Inferior parietal cortex (tissue), 1 donor: ENCODE data around the gene VWA1.

Experiments used
- DNase-seq: peaks from one replicate; pipeline ENCODE4 v3.0.0-alpha.2; 2016; ENCODE audit errors: extremely low spot score

Gene VWA1, protein sequence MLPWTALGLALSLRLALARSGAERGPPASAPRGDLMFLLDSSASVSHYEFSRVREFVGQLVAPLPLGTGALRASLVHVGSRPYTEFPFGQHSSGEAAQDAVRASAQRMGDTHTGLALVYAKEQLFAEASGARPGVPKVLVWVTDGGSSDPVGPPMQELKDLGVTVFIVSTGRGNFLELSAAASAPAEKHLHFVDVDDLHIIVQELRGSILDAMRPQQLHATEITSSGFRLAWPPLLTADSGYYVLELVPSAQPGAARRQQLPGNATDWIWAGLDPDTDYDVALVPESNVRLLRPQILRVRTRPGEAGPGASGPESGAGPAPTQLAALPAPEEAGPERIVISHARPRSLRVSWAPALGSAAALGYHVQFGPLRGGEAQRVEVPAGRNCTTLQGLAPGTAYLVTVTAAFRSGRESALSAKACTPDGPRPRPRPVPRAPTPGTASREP

DNA sequence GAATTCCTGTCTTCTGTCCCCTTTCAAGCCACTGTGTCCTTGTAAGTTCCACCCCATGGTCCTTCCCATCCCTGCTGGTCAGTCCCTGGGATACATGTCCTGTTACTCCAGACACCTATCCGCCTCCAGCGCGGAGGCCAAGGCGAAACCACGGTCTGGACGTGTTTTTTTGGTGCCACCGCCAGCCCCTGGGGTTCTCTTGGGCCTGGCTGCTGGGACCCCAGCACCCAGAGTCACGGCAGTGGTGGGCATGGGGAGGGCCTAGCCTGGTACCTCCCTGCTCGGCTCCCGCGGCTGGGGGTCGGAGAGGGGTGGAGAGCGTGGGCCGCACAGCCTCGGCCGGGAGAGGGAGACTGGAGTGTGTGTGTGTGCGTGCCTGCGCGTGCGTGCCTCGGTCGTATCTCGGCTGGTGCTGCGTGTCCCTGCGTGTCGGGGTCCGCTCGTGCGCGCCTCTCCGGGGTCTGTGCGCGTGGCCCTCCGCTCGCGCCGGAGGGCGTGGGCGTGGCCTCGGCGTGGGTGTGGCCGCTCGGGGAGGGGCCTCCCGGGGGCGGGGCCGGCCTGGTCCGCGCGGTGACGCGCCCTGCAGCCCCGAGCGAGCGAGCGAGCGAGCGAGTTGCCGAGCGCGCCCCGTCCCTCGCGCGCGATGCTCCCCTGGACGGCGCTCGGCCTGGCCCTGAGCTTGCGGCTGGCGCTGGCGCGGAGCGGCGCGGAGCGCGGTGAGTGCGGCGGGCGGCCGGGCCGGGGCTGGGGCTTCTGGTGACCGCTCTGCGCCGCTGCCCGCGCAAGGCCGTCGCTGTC lies at the start of gene VWA1:
VWA1 (plus strand) TSS at position 585 of the 798 bp plus-strand sequence; CDS start at position 644, 59 bp downstream.
- peak; percentile 65 for DNase-seq

DNA sequence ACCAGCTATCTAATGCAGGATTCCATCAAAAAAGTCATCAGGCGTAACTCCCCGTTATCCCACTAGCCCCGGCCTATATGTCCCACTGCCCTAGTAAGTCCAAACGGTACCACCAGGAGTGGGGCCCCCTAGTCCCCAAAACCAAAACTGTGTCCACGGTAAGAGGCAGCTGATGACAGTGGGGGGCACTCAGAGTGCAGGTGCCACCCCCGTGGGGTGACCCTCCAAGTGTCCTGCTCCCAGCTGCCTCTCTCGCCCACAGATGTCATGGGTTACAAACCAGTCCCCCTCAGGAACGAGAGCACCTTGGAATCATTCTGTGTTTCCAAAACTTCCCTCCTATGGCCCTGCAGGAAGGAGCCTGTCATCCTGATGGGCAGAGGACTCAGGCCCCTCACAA lies 49.6 kb upstream of the VWA1 start:
- no peak for DNase-seq

DNA sequence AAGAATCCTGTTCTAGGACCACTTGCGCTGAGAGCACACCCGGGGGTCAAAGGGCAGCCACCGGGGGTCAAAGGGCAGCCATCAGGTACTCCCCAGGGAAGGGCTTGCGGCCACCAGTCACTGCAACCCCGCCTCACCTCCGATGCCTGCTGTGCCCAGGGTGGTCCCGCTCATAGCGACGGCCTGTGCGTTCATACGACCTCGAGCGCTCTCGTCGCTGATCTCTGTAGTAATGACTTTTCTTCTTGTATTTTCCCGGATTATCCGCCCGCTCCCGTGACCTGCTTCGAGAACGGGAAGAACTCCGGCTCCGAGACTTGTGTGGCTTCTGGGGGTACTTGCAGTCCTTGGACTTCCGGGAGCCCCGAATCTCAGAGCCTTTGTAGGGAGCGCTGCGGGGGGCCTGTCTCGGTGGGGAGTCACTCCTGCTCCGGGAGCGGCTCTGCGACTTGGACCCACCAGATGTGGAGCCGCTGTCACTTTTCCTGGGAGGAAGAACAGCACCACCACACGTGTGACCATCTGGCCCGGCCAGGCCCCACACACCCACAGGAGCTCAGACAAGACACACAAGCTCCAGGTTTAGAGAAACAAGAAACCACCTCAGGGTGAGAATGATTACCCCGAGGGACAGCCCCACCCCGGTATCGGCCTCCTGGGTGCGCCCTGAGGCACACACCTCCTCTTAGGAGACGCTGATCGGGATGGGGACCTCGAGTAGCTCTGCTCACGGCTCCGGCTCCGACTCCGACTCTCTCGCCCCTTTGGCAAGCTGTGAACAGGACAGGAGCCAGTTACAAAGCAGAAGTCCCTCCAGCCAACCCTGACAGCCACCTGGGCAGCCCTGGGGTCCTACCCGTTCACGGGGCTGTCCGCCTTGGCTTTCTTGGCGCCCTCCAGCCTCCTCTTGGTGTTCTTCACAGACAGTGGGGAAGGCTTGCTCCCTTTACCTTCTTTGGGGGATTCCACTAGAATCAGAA lies 48.1 kb upstream of the VWA1 start:
- no peak for DNase-seq

DNA sequence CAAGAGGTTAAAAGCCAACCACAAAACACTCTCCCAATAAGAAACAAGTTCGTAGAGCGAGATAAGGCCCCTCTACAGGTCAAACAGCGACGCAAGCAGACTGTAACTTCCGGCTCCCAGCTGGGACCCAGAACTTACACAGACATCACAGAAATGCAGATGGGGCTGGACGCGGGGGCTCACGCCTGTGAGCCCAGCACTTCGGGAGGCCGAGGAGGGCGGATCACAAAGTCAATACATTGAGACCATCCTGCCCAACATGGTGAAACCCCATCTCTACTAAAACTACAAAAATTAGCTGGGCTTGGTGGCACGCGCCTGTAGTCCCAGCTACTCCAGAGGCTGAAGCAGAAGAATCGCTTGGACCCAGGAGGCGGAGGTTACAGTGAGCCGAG lies 47.4 kb upstream of the VWA1 start:
- no peak for DNase-seq

DNA sequence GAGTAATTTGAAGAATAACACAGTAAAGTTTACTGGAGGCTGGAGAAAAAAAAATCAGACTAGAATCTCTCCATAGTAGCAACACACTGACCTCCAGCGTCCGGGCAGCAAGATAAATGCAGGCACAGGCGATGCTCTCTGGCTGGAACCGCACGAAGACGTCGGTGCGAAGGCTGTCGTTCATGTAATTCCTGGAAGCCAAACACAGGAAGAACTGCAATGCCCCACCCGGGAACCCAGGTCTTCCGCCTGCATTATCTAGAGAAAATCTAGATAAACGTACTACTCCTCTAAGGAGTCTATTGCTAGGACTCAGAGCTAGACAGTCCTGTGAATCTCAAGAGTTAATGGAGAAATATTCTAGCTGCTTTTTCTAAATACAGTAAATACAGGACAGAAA lies 44.8 kb upstream of the VWA1 start:
- no peak for DNase-seq

DNA sequence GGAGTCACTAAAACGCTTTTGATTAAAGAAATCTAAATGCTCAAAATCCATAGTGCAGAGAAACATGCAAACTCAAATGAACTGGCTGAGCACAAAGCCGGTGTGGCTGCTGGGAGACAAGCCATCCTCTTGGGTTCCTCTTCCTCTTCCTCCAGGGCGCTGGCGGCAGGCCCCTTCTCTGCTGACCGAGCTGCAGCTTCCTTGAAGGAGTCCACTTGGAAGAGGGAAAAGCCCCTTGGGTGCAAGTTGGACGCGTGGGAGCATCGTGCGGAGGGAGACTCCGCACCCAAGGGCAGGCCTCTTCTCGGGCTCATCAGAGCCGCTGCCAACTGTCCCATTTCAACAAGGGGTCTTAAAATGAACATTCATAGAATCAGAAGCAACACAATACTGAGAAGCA lies 44.3 kb upstream of the VWA1 start:
- no peak for DNase-seq

DNA sequence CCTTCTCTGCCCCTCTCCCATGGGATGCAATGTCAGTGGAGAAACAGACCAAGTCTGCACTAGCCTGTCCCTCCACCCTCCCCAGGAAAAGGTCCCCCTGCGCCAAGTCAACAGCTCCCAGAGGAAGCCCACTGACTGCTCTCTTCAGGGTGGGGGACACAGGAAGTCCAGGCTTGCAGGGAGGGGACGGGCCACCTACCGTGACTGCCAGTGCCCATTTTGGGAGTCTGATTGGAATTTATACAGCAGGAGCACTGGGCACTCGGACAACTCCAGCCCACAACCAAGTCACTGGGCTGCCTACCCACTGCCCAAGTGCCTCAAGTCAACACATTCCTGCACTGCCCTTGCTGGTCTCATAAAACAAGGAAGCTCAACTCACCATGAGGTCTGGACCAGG lies 42.5 kb upstream of the VWA1 start:
- no peak for DNase-seq

DNA sequence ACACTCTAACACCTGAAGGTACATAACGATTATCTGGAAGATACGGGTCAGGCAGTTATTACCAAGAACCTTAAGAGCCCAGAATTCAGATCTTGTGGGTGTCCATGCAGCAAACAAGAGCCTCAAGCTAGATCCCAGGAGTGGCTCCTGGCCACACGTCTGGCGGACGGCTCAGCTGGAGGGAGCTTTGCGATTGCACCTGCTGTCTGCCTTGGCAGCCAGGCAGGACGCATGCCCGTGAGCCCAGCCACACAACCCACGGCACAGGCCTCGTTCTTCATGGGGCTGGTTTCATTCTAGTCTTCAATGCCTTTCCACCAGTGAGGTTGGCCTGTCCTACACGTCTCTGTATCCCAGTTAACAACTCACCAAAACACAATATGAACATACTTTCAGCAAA lies 42.1 kb upstream of the VWA1 start:
- DNase-seq: no peak

DNA sequence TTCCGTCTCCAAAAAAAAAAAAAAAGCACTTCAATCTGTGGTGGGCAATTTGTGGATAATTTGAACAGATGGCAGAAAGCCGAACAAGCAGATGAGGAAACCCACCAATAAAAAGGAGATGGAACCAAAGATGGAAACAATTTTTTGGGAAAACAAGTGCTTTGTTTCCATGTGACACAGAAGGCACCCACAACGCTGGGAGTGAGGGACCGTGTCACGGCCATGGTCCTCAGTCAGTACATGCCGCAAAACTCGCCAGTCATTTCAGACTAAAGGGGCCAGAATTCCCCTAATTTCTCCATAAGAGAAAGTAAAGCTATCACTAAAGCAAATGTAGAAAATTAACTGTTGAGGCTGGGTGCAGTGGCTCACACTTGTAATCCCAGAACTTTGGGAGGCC lies 41.4 kb upstream of the VWA1 start:
- DNase-seq: no peak

DNA sequence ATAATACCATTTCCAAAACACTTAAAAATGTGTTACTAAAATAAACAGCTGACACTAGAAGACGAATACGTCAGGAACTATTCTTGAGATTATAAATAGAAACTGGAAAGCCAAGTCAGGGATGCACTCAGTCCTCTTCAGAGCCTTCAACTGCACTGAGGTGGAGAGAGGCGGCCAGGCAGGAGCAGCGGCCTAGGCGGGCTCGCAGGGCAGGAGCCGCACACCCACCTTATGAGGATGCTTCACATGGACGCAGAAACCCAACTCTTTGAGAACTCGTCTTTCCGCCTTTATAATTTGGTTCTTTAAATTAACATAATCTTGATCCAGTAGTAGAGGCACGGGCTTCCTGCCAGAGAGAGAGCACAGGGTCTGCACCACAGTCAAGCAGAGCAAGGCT lies 40.3 kb upstream of the VWA1 start:
- no peak for DNase-seq

DNA sequence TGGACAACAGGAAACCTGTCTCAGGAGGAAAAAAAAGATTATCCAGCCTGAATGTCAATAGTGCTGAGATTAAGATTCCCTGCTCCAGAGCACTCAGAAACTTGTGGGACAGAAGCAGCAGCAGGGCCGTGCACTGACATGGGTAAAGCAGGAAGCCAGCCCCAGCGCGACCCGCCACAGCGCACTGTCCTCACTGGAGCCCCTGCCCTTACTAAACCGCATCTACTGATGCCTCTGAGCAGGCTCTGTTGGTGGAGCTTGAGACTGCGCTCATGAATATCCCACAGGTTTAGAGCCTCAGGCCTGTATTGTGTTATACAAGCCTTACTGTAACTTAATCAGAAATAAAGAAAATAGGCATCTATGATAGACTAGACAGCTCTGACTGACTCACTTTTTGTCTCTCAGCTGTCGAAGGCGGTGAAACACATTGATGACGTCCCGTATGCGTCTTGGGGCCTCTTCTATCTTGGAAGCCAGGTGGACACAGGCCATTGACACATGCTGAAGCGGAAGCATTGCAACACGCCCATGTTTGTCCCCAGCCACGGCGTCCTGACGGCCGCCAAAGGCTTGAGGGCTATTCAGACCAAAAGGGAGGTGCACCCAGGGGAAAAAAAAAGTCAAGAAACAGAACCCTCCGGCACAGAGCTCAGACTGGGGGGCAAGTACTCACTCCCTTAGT lies 37.5 kb upstream of the VWA1 start:
- DNase-seq: no peak

DNA sequence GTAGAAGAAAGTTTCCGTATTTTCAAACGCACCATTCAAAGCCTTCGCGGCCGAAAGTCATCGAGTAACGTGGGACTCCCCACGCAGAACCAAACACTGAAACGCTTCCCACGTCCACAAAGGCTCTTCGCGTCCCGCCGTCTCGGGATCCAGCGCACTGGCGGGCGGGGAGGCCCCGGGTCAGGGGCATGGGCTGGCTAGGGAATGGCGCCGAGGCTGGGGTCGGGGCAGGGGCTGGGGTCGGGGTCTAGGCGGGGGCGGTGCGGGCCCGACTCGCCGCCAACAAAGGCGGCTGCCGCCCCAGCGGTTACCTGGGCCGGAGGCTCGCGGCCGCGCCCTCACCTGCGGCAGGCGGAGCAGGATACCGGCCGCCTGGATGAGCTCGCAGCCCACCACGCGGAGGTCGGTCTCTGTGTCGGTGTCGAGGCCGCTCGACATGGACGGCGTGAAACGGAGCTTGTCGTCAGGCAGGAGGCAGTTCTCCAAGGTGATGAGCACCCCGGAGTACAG lies 36.8 kb upstream of the VWA1 start:
- no peak for DNase-seq

DNA sequence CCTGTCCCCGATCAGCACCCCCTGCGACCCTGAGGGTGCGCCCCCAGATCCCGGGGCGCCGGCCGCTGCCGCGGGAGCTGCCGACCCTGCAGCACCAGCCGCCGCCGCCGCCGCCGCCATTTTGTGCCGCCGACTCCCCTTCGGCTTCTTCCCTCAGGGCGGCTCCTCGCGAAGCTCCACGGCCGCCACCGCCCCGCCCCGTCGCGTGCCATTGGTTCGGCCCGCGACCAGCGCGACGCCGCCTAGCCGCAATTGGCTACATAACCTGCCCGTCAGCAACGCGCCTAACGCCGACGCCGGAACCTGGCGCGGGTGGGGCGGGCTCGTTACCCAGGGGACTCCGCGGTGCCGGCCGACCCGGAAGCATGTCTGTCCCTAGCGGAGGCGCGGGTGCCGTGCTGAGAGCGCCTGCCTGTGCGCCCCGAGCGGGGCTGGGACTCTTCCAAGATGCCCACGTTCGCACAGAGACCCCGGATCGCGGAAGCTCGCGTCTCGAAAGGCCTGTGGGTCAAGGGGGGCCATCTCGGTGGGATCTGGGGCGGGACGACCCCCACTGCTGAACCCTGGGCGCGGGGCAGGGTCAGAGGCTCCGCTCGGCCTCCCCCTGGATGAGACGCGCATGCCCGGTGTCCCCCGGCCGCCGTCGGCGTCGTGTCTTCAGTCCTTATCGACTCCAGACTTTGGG lies 36.2 kb upstream of the VWA1 start, which contains the start of gene CCNL2:
CCNL2 (minus strand) TSS at position 149 of the 685 bp plus-strand sequence; CDS start at position 120, 29 bp downstream.
- peak; percentile 98 for DNase-seq

DNA sequence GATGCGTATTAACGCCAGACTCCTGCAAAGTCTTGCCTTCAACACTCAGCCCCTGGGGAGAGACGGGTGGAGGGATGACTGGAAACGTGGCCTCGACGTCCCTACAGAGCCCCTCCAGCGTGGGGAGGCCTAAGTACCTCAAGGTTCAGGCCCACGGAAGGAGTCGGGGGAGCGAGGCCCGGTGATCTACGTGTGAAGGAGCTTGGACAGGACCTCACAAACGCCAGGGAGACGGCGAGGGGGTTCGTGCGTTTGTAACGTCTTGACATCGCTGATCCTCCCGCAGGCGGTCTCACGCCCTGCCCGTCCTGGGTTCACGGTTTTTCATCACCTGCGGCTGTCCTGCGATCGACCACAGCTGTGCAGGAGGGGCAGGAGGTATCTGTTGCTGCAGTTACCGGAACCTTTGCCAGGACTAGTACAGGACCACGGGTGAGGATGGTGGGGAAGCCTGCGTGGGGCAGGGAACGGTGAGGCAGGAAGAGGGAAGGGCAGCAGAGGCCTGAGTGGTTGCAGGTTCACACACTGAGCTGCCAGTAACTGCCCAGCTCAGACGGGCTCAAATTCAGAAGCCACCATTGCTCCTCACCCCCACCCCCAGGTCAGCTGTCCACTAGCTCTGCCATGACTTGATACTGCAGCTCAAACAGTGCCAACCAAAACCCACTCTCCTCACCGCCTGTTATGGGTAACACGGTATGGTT lies 35.5 kb upstream of the VWA1 start:
- DNase-seq: no peak

DNA sequence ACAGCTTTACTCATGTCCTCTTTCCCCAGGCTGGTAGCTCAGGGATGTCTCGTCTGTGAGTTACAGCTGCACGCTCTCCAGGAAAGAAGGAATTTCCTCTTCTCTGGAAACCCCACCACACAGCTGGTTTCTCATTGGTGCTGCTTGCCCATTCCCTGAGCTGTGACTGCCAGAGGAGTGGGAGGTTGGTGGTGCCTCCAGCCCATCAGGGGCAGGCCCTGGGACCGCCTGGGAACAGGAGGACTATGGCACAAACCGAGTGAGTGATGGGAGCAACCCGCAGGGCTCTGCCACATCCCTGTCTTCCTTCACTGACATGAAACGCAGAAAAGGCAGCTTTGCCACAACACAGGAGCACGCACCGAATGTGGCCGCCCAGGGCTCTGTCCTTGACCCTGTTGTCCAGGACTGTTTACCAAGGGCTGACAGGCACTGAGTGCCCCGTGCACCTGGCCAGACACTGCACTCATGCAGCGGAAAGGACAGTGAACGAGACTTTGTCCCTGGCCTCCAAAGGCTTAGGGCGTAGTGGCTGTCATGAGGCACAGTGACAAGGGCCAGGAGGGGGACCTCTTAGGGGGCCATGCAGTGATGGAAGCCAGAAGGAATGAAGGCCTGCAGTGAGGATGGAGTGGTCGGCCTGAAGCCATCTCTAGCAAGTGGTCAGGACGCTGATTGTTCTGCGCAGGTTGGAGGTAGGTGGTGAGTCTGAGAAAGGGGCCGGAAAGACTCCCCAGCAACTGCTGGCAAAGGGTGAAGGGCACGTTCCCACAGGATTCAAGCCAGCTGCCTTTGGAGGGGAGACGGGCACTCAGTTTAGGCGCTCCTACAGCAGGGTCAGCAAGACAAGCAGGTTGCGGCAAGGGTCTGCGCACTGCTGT lies 34.7 kb upstream of the VWA1 start:
- DNase-seq: no peak

DNA sequence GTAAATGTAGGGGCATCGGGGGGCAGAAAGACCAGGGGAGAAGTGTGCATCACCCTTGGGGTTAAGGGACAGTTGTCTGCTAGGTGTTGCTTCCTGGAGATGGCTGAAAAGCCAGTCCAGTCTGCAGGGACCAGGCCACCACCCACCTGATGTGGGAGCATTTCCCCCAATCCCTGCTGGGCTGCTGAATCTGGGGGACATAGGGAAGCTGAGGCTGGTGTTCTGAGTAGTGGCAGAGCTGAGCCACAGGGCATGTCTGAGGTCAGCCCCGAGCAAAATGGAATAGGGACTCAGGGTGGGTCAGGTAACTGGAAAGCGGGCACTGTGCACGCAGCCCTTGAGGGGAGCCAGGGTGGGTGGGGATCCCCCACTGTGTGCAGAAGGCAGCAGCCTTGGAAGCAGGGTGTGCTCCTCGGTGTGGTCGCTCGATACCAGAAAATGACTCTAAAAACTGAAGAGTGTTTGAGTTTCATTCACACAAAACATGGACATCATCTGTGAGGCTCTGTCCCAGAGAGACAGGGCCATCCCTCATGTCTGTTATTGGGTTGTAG lies 34.0 kb upstream of the VWA1 start:
- DNase-seq: no peak

DNA sequence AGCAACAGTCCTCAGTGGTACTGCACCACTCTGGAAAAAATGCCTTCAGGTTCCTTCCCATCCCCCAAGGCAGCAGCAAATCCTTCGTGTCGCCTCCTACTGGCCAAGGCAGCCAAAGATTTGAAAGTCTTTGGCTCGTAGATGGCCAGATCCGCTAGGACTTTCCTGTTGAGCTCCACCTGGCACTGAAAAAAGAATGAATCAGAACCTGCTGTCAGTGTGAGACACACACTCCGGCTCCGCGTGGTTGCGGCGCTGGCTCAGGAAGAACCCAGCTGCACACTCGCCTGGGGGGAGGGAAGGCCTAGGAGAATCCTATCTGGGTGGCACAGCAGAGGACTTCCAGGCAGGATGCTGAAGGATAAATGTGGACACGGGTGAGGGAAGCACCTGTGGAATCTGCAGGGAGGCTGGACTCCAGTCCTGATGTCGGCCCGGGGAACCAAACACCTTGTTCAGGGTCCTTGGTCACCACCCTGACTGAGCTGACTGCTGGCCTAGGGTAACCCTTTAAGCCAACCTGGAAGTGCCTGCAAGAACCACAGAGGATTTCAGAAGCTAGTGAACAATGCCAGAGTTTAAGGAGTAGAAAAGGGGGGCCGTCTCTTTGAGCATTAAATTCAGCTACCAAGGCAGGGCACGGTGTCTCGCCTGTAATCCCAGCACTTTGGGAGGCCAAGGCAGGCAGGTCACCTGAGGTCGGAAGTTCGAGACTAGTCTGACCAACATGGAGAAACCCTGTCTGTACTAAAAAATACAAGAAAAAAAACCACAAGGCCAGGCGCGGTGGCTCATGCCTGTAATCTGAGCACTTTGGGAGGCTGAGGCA lies 33.2 kb upstream of the VWA1 start:
- DNase-seq: no peak
